HG02981 (cell line): ENCODE measurements around the gene SPSB4.

ENCODE experiments used
- ATAC-seq: cut with Tn5 transposase; IDR thresholded peaks from one replicate; pipeline ENCODE4 v1.9.1; 2021; ENCODE audit warnings: mild to moderate bottlenecking, moderate library complexity; ENCODE audit not compliant: unreplicated experiment

Gene SPSB4

DNA sequence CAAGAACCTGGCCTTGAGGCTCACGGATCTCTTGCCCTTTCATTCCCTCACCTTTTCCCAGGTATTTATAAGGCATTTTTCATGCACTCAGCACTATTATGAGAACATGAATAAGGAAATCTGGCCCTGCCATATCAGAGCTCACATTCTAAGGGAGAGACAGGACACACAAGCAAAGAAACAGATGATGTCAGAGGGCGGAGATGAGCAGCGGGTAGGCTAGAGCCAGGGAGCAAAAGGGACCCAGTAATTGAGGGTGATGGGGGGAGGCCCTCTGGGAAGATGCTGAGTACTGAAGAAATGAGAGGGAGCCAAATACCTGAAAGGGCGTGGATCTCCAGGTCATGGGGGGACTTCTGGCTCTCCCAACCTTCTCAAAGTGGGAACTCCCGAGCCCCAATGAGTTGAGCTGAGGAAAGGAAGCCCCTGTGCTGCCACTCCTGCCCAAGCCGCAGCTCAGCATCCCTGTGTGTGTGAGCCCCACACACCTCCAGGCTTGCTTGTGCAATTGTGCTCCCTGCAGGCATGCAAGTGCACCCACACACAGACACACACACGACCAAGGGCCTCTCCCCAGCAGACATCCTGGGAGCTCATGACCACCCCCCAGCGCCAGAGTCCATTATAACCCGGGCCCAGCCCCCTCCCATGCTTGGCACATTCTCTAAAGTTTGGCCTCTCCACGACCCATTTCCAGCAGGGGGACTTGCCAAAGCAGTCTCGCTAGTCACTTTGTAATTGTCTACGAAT, 99.1 kb downstream of the SPSB4 start:
- no peak for ATAC-seq

DNA sequence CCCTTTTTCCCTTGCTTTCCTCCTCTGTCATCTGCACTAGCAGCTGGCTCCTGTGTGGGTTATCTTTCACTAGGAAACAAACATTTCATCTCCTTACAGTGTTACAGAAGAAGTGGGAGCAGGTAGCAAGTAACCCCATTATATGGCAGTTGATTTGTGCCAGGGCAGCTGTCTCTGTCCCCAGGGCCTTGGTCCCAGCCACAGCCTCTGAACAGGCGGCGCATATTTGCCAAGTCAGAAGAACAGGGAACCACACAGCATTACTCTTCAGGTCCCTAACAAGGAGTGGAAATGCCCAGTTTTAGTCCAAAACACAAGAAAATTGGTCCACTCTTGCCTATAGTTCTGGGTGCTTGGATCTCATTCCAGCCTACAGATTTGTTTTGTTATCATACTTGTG, 99.8 kb downstream of the SPSB4 start:
- no peak for ATAC-seq

DNA sequence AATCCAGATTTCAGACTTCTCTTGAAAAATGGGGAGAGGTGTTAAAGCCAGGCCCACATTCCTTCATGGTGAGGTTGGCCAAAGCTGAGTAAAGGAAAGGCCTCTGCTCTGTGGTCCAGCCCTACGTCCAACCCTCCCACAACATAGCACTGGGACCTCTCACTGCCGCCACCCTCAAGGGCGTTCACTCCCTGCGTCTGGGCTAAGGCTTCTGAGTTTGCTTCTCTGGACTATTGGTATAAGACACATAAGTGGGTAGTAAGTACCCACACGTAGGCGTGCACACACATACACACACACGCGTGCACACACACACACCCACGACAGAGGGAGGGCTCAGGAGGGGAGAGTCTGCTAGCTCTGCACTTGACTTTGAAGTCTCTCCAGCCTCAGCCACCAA, 100.3 kb downstream of the SPSB4 start:
- no peak for ATAC-seq

DNA sequence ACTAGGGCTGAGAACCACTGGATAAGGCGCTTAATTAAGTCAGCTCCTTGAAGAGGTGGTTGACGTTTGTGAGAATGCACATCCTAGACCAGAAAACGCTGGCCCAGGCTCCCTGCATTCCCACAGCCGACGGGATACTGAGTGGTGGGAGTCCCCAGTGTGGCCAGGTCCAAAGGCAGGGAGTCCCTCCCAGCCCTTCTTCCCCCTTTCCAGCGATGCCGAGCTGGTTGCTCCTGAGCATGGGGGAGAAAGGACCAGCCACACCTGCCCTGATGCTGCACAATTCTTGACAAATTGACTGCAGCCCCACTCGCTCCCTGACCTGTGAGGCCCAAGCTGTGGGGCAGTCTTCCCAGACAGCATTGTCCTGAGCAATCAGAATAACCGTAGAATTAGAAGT, 101.0 kb downstream of the SPSB4 start:
- no peak for ATAC-seq

DNA sequence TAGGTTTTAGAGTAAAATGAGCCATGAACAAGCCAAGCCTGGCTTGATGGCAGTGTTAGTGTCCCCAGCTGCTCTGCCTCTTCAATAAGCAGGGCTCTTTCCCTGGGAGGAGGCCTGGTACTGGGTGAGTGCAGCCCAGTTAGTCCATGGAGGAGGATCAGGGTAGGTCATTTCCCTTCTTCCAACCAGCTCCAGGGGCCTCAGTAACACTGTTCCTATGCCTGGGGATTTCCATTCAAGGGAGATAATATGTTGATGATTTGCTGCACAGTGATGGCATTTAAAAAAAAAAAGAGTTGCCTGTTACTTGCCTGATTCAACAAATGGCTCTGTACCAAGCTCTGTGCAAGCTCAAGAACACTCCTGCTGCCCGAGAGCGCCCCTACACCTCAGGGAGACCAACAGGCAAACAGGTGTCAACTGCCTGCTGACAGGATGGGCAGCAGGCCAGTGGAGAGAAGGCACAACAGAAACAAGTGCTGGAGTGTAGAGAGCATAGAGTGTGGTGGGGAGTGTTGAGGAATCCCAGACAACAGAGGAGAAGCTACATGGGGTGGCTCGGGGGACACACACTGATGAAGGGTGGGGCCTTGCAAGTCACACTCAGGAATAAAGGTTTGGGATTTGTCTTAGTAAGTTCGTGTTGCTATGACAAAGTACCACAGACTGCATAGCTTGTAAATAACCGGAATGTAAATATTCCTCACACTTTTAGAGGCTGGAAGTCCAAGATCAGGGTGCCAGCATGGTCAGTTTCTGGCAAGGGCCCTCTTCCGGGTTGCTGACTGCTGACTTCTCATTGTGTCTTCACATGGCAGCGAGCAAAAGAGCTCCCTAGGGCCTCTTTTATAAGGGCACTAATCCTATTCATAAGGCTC, 101.9 kb downstream of the SPSB4 start:
- ATAC-seq = no peak

DNA sequence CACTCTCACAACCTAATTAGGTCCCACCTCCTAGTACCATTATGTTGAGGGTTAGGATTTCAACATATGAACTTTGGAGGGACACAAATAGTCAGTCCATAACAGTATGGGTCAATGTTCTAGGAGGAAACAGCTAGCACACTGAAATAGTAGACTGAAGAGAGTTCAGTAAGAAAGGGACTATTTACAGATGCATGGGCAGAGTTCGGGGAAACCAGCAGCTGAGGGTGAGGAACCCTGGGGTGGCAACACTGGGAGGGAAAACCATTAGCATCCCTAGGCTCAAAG, 102.5 kb downstream of the SPSB4 start:
- ATAC-seq = no peak

DNA sequence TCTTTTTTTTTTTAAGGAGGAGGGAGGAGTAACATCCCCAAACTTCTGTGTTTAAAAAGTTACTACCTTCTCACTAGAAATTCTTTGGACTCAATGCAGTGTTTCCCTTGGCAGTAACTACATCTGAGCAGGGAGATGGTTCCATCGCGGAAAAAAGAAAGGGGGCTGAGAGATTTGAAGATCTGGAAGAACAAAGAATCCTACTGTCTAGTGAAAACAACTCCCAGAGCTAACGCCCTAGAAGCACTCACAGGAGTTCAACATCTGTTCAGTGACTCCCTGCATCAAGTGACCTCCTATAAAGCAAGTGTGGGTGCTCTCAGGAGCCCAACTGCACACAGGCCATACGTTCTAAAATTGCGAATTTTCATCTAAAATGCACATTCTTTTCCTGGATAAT, 113.7 kb downstream of the SPSB4 start:
- ATAC-seq = no peak

DNA sequence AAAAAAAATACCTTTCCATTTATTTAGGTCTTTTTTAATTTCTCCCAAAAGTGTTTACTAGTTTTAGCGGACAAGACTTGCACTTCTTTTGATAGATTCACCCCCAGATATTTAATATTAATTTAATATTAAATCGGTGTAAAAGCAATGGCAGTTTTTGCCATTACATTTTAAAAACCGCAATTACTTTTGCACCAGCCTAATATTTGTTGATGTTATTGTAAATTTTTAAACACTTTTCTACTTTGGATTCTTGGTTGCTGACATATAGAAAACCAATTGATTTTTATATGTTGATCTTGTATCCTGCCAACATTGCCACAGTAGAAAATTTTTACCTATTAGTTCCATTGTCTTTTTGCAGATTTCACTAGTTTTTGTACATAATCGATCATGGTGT, 116.5 kb downstream of the SPSB4 start:
- ATAC-seq = no peak

DNA sequence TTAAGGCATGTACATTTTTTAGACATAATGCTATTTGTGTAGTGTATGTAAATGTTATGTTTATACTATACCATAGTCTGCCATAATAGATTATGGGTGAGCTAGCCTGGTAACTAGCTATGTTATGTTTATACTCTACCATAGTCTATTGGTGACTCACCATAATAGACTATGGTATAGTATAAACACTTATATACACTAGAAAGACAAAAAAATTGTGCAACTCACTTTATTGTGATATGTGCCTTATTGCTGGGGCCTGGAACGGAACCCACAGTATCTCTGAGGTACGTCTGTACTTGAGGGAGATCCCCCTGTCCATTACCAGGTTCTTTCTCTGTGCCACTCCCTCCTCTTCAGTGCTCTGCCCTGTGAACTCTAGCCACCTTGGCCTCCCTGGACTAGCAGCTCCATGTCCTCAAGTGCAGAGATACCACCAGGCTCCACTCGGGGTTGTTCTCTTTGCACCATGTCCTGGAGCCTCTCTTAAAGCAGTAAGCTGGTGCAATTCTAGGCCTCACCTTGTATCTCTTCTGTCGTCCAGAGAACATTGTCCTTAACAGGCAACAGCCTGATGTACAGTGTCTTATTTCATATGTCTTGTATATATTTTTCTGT, 119.6 kb downstream of the SPSB4 start:
- ATAC-seq = no peak

DNA sequence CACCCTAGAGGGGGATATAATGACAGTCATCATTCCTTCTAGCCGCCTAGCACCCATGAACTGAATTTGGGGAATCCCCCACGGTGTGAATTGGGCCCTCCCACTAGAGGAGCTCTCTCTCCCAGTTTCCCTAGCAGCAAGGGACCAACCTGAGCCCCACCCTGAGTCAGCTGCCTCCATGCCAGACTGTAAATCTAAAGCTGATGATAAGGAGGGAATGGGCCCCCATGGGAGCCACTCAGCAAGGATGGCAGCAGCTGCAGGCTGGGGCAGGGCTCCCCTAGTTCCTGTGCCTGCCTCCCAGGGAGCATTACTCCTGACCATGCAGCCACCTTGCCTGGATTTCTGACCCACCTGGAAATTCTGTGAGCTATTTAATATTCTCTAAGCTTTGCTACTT, 123.5 kb downstream of the SPSB4 start:
- ATAC-seq = no peak

DNA sequence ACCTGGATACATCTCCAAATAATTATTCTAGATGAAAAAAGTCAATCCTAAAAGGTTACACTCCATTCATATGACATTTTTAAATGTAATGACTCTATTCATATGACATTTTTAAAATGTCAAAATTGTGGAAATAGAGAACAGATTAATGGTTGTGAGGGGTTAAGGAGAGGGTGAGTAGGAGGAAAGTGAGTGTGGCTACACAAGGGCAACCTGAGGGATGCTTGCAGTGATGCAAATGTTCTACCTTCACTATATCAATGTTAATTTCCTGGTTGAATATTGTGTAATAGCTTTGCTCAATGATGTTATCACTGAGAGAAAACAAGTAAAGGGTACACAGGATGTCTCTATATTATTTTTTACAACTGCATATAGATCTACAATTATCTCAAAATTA, 125.6 kb downstream of the SPSB4 start:
- no peak for ATAC-seq

DNA sequence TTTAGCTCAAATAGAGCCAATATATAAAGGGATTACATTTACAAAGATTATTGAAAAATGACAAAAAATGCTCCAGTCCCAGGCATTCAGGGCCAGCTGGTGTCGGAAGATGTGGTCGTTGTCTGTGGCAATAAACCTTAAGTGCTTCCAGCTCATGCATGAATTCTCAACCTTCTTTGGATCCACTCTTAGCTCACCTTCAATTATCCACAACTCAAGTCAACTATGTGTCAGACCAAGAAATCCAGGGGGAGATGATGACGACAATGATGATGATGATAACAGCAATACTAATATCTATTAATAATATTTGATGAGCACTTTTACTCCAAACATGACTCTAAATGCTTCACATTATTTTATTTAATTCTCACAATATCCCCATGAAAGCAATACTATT, 126.9 kb downstream of the SPSB4 start:
- ATAC-seq = no peak

DNA sequence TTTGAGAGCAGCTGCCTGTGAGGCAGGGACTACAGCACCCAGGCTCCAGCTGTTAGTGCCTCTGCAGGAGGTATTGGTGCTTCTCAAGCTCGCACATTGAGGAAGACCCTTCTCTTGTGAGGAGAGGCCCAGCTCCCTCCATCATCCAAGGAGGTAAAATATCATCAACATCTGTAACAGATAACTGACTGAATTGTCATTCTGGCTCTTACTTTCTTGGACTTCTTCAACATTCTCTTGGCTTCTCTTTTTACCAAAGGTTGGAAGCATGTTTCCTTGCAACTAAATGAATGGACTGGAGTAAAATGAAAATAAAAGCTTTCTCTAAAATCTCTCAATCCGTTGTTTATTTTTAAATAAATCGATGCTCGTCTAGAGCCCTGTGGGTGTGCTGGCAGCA, 127.4 kb downstream of the SPSB4 start:
- no peak for ATAC-seq

DNA sequence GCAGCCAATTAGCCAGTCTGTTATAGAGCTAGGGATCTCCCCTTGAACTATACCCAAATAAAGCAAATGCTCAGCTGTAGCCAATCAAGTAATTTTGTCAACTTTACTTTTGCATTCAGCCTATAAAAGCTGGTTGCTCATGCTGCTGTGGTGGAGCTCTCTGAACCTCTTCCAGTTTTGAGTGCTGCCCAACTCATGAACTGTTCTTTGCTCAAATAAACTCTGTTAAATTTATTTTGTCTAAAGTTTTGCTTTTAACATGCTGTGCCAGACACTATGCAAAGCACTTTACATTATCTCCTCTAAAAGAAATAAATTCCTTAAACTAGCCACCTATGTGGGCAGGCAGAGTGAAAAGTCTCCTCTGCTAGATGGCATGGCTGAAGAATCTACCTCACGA, 128.8 kb downstream of the SPSB4 start:
- no peak for ATAC-seq

DNA sequence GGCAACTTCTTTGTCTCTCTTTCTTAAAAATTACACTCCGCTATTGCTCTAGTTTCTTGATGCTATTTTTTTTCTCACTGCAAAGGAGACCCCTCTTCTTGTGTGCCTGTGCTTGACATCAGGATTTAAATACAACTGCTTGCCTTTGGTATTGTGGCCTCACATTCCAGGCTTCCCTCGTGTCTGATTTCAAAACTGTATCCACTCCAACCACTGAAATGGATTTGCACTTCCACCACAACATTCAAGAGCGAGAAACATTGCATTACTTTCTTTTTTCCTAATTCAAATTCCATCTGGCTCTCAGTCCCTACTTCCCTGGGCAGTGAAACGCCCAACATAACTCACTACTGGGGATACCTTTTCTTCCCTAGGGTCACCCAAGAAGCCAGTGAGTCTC, 130.0 kb downstream of the SPSB4 start:
- no peak for ATAC-seq

DNA sequence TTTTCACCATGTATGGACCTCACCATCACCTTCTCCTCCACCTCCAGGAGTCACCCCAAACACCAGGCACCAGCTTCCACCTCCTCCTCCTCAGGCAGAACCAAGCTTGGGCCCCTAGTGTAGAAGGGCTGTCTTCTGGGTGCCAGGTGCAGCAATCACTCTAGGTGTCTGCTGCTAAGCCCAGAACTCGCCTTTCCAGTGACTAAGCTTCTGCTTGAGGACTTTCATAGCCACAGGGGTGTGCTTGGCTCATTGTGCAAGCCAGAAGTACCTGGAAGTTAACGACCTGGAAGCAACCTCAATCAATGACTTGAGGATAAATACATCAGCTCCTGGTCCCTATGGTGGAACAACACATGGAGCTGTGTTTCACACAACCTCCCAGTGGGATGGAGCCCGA, 130.7 kb downstream of the SPSB4 start:
- ATAC-seq = no peak

DNA sequence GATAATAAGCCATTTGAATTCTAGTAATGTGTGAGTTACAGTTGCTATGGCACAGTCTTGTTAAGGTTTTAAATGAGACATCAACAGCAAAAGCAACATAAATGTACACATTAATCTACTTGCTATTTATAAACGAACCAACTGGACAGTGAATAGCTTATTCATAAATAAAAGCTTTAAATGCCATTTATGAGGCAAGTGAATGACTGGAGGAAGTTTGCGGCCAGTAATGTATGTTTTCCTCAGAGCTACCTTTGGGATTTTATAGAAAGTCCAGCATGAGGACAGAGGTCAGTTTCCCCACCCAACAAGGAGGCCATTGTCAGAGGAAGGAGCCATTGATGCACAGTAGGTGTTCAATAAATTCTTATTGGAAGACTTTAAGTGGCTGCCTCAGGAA, 132.5 kb downstream of the SPSB4 start:
- no peak for ATAC-seq

DNA sequence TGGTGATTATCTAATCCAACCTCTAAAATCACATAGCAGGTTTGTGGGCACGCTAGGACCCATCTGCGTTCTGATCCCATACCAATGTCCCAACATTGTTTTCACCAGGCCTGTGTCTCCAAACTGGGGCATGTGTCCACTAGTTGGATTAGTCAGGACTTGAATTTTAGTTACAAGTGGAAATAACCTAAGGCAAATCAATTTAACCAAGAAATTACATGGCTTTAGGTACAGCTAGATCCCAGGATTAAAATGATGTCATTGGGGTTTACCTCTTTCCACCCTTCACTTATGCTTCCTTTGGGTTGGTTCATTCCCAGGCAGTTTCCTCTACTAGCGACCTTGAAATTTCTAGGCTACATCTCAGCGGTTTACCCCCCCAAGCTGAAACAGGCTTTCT, 133.3 kb downstream of the SPSB4 start:
- ATAC-seq = no peak

DNA sequence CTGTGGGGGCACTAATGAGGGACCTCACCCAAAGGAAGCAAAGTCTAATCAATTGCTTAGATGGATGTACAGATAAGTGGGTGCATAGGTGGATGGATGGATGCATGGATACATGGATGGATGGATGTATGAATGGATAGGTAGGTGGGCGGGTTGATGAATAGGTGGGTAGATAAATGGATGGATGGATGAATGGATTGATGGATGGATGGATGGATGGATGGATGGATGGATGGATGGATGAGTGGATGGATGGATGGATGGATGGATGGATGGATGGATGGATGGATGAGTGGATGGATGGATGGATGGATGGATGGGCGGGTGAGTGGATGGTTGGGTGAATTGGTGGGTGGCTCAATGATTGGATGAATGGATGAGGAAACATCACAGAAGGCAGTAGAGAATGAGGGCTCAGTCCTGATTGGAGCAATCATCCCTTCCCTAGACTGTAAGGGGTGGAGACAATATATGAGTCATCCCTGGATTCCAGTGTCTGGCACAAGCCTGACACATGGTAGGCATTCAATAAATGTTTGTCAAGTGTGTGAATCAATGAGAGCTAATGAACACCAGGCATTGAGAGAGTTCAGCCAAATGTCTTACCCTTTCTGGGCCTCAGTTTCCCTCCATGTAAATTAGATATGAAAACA, 140.1 kb downstream of the SPSB4 start:
- no peak for ATAC-seq

DNA sequence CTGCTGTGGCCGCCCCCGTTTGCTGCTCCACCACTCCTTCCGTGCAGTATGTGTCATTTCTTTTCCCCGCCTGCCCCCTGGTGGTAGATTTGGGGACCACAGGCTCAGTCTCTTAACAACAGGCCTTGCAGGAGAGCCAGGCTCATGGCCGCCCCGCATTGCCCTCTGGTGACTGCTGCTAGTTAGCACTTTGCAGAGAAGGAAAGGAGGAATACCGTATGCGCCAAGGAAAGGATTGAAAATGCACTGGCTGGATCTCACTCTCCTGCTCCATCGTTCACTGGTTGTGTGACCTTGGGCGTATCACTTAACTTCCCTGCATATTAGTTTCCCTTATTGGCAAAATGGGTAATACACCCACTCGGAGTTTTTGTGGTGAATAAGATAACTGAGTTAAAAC, 141.2 kb downstream of the SPSB4 start:
- peak; percentile 100 for ATAC-seq

DNA sequence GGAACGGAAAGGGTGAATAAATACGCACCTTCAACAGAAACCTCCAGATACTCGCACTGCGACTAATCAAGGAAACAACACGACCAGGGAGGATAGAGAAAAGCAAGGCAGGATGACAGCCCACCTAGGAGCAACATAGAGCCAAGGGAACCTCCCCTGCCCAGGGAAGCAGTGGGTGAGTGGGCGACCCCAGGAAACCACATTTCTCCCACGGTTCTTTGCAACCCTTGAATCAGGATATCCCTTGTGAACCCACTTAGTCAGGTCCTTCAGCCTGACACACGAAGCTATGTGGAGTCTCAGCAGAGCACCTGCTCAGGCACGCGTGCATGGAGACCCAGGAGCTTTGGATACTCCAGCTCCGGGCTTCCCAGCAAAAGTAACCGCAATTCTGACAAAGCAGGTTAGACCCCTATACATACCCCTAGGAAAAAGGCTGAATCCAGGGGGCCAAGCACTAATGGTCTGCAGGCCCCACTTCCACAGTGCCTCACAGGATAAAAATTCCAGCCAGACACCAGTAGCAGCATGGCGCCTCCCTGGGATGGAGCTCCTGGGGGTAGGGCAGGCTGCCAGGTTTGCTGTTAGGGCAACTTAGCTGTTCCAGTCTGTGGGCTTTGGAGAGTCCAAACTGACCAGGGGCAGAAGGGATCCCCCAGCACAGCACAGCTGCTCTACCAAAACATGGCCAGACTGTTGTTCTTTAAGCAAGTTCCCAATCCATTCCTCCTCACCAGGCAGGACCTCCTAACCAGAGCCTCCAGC, 142.1 kb downstream of the SPSB4 start:
- ATAC-seq = no peak
